Measurements from ENCODE around the gene GALK1.

- no peak for TF ChIP-seq CTCF (conservative IDR thresholded peaks at IDR 0.05; ENCODE audit: low read depth, low read length)
- no peak for TF ChIP-seq EZH2phosphoT487 (IDR thresholded peaks at IDR 0.05; ENCODE audit: borderline replicate concordance, low read length)
Observed at GRCh38 chr17:75722542-75723095, 42.4 kb downstream of the GALK1 start.

Data from PC-3 (cell line).